ENCODE data around the gene ENOSF1. TPM values are rescaled to one million over a fixed set of nuclear protein-coding genes. Genes with fewer than 3 reads are reported as not detected.

The ENOSF1 gene
- total RNA-seq, 1 donor: 47.0 TPM

- no peaks in the 10 kb centered on the region for H3K27me3 ChIP-seq (ENCODE audit: insufficient read depth, low read length)
- TF ChIP-seq, protein P1, sequence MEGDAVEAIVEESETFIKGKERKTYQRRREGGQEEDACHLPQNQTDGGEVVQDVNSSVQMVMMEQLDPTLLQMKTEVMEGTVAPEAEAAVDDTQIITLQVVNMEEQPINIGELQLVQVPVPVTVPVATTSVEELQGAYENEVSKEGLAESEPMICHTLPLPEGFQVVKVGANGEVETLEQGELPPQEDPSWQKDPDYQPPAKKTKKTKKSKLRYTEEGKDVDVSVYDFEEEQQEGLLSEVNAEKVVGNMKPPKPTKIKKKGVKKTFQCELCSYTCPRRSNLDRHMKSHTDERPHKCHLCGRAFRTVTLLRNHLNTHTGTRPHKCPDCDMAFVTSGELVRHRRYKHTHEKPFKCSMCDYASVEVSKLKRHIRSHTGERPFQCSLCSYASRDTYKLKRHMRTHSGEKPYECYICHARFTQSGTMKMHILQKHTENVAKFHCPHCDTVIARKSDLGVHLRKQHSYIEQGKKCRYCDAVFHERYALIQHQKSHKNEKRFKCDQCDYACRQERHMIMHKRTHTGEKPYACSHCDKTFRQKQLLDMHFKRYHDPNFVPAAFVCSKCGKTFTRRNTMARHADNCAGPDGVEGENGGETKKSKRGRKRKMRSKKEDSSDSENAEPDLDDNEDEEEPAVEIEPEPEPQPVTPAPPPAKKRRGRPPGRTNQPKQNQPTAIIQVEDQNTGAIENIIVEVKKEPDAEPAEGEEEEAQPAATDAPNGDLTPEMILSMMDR (IDR thresholded peaks at IDR 0.05; ENCODE audit: extremely low read depth, low read depth, low read length): peak; percentile 35
- no peaks in the 10 kb centered on the region for H4K20me1 ChIP-seq (ENCODE audit: insufficient read depth, low read length)
- H3K4me1 ChIP-seq (ENCODE audit: insufficient read depth, low read length): no peaks in the 10 kb centered on the region
- no peak overlapping the region for H2AFZ ChIP-seq (ENCODE audit: low read length)
- H3K27ac ChIP-seq (ENCODE audit: low read depth, low read length): no peak overlapping the region
- H3K36me3 ChIP-seq (ENCODE audit: insufficient read depth, low read length): peaks cover 21% of the 10 kb centered on the region
- H3K79me2 ChIP-seq (ENCODE audit: insufficient read depth, low read length): peaks cover 19% of the 10 kb centered on the region
- H3K4me2 ChIP-seq (ENCODE audit: insufficient read depth, low read length): no peak overlapping the region
- no peaks in the 10 kb centered on the region for H3K9me3 ChIP-seq (ENCODE audit: low read depth, low read length)
- no peak for DNase-seq (ENCODE audit: insufficient read length, low spot score, missing footprints)
- no peak overlapping the region for H3K4me3 ChIP-seq (ENCODE audit: insufficient read depth, low read length)
Observed at GRCh38 chr18:666177-666576, 46.3 kb downstream of the ENOSF1 start.

- DNase-seq (ENCODE audit: insufficient read length, low spot score, missing footprints): no peak
- Histone ChIP-seq H3K4me3 (ENCODE audit: insufficient read depth, low read length) (no peak overlapping the region), H3K36me3 (ENCODE audit: insufficient read depth, low read length) (no peaks in the 10 kb centered on the region), H3K79me2 (ENCODE audit: insufficient read depth, low read length) (peaks cover 41% of the 10 kb centered on the region), H3K27ac (ENCODE audit: low read depth, low read length) (no peak overlapping the region), H2AFZ (ENCODE audit: low read length) (no peak overlapping the region), H3K4me1 (ENCODE audit: insufficient read depth, low read length) (peaks cover 8% of the 10 kb centered on the region), H3K4me2 (ENCODE audit: insufficient read depth, low read length) (no peak overlapping the region), H4K20me1 (ENCODE audit: insufficient read depth, low read length) (no peaks in the 10 kb centered on the region), H3K9me3 (ENCODE audit: low read depth, low read length) (no peaks in the 10 kb centered on the region), H3K27me3 (ENCODE audit: insufficient read depth, low read length) (no peaks in the 10 kb centered on the region)
- TF ChIP-seq, protein P1 (IDR thresholded peaks at IDR 0.05; ENCODE audit: extremely low read depth, low read depth, low read length): no peak
Observed at GRCh38 chr18:662197-662596, 50.2 kb downstream of the ENOSF1 start.

- H3K27ac ChIP-seq (ENCODE audit: low read depth, low read length): no peak overlapping the region
- no peak overlapping the region for H2AFZ ChIP-seq (ENCODE audit: low read length)
- H3K4me2 ChIP-seq (ENCODE audit: insufficient read depth, low read length): no peak overlapping the region
- no peaks in the 10 kb centered on the region for H4K20me1 ChIP-seq (ENCODE audit: insufficient read depth, low read length)
- TF ChIP-seq, protein P1 (IDR thresholded peaks at IDR 0.05; ENCODE audit: extremely low read depth, low read depth, low read length): no peak
- no peak for DNase-seq (ENCODE audit: insufficient read length, low spot score, missing footprints)
- no peaks in the 10 kb centered on the region for H3K9me3 ChIP-seq (ENCODE audit: low read depth, low read length)
- no peaks in the 10 kb centered on the region for H3K27me3 ChIP-seq (ENCODE audit: insufficient read depth, low read length)
- no peak overlapping the region for H3K4me3 ChIP-seq (ENCODE audit: insufficient read depth, low read length)
- peaks cover 32% of the 10 kb centered on the region for H3K79me2 ChIP-seq (ENCODE audit: insufficient read depth, low read length)
- peaks cover 8% of the 10 kb centered on the region for H3K4me1 ChIP-seq (ENCODE audit: insufficient read depth, low read length)
- no peaks in the 10 kb centered on the region for H3K36me3 ChIP-seq (ENCODE audit: insufficient read depth, low read length)
Observed at GRCh38 chr18:659597-659996, 52.8 kb downstream of the ENOSF1 start.

DNA sequence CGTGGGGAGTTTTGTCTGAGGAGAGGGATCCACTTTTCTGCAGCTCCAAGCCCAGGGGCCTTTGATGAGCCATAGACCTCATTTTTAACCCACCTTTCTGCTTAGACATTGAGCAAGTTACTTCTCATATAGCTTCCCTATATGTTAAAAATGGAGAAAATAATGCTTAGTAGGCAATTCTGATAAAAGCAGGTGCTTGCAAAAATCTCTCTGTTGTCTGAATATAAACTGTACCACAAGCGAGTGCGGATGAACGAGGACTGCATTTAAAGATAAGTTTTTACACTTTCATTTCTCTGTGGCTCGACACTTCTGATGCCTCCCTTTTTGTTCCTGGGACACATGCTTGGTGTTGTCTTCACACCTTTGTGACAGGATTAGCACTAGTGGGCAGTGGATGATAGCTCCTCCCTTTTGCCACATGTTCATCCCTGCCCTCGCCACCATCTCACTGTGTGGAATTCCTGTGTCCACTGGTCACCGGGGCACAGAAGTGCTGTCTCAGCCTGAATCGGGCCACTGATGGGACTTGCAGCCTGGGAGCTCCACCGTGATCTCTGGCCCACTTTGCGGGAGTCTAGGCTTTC, 53.4 kb downstream of the ENOSF1 start:
- no peaks in the 10 kb centered on the region for H3K9me3 ChIP-seq (ENCODE audit: low read depth, low read length)
- no peaks in the 10 kb centered on the region for H3K27me3 ChIP-seq (ENCODE audit: insufficient read depth, low read length)
- H3K27ac ChIP-seq (ENCODE audit: low read depth, low read length): peak overlapping the region; percentile 56
- H2AFZ ChIP-seq (ENCODE audit: low read length): peak overlapping the region; percentile 96
- peaks cover 8% of the 10 kb centered on the region for H3K4me1 ChIP-seq (ENCODE audit: insufficient read depth, low read length)
- H3K4me2 ChIP-seq (ENCODE audit: insufficient read depth, low read length): peak overlapping the region; percentile 93
- no peaks in the 10 kb centered on the region for H4K20me1 ChIP-seq (ENCODE audit: insufficient read depth, low read length)
- H3K79me2 ChIP-seq (ENCODE audit: insufficient read depth, low read length): peaks cover 32% of the 10 kb centered on the region
- TF ChIP-seq, protein P1 (IDR thresholded peaks at IDR 0.05; ENCODE audit: extremely low read depth, low read depth, low read length): no peak
- DNase-seq (ENCODE audit: insufficient read length, low spot score, missing footprints): no peak
- H3K4me3 ChIP-seq (ENCODE audit: insufficient read depth, low read length): peak overlapping the region; percentile 95
- no peaks in the 10 kb centered on the region for H3K36me3 ChIP-seq (ENCODE audit: insufficient read depth, low read length)

Data from osteoblast (primary cell).